Immature natural killer cell (primary cell): Measurements from ENCODE around the gene PEX14. TPM values are rescaled to one million over a fixed set of nuclear protein-coding genes. Genes with fewer than 3 reads are reported as not detected.
"Not testable (repeated sequence)": the region's sequence is repeated elsewhere in the genome, so short reads cannot be mapped to it uniquely, and the experiment has no call there.

Experiments used
- DNase-seq, 3 donors: peaks; one replicate each; pipeline ENCODE4 v3.0.0; 2022; ENCODE audit warnings: mixed read lengths in 1 of 3
- H3K27ac Mint-ChIP-seq, 6 donors: one replicate each; pipeline ENCODE4 v1.8.0; 2020; ENCODE audit warnings: mixed read lengths in 6 of 6, mild to moderate bottlenecking in 5 of 6, inconsistent platforms in 4 of 6, moderate library complexity in 3 of 6
- H3K27me3 Mint-ChIP-seq, 3 donors: one replicate each; pipeline ENCODE4 v1.8.0; 2020 to 2021; ENCODE audit warnings: low read depth in 3 of 3, mild to moderate bottlenecking in 3 of 3, mixed read lengths in 3 of 3, moderate library complexity in 3 of 3, inconsistent platforms in 1 of 3
- H3K36me3 Mint-ChIP-seq, 3 donors: one replicate each; pipeline ENCODE4 v1.8.0; 2020; ENCODE audit warnings: mixed read lengths in 3 of 3, inconsistent platforms in 2 of 3, mild to moderate bottlenecking in 2 of 3
- H3K4me1 Mint-ChIP-seq, 2 donors: one replicate each; pipeline ENCODE4 v1.8.0; 2020; ENCODE audit warnings: inconsistent platforms in 2 of 2, mild to moderate bottlenecking in 2 of 2, mixed read lengths in 2 of 2, moderate library complexity in 1 of 2
- H3K4me3 Mint-ChIP-seq, 5 donors: one replicate each; pipeline ENCODE4 v1.8.0; 2020; ENCODE audit warnings: mild to moderate bottlenecking in 5 of 5, mixed read lengths in 5 of 5, inconsistent platforms in 3 of 5, moderate library complexity in 3 of 5
- H3K9me3 Mint-ChIP-seq, 6 donors: one replicate each; pipeline ENCODE4 v1.8.0; 2020; ENCODE audit warnings: mild to moderate bottlenecking in 6 of 6, mixed read lengths in 6 of 6, inconsistent platforms in 4 of 6, moderate library complexity in 3 of 6
- polyA plus RNA-seq, 3 donors: library from polyadenylated mRNA; unstranded; fragments of 300-500 nt; fragmentation: Illumina TruSeq; gene quantifications; one replicate each; pipeline ENCODE4 v1.2.3, GENCODE V29; 2021

The PEX14 gene
- 1 to 10 TPM; 2.0 to 7.5 (median 4.1) TPM for polyA plus RNA-seq

DNA sequence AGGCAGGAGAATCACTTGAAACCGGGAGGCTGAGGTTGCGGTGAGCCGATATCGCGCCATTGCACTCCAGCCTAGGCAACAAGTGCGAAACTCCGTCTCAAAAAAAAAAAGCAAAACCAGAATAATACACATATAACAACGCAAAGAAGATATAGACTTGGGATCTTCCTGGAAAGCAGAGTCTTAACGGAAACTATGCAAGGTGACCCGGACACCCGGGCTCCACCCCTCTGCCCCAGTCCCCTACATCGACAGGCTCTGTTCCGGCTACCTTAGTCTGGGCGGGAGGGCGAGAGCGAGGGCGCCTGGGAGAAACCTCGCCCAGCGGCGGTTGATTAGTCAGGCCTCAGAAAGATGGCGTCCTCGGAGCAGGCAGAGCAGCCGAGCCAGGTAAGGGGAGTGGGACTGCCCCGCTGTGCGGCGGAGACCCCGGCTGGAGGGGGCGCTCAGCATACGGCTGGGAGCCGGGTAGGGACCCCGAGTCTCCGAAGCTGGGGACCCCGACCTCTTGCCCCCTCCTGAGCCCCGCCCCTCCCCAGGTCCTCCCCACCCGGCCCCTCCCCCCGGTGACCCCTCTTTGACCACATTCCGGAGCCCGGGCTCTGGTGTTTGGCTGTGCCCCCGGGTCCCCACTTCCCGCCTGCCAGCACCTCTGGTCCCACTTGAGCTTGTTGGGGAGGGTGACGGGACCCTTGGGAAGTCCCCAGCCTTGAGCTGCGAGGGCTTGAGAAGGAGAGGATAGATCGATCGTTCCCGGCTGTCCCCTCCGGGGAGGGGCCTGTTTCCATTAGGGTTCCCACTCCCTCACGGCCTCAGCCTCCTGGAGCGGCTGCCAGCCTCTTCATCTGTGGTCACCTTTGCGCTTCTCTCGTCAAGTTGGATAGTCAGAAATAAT lies at the start of gene PEX14:
TSS of gene PEX14 (plus strand) at position 338 of the 895 bp plus-strand sequence. CDS start at position 355, 17 bp downstream.
- no peaks in the 10 kb centered on the region for H3K9me3 Mint-ChIP-seq
- peak within 1 kb of the TSS; percentile 89 to 95 (median 93) for H3K4me3 Mint-ChIP-seq
- peak within 1 kb of the TSS; percentile 81 to 92 (median 90) for H3K27ac Mint-ChIP-seq
- H3K36me3 Mint-ChIP-seq: no peaks in the 10 kb centered on the region
- peaks cover 45 to 64% of the 10 kb centered on the region in 2 donors for H3K4me1 Mint-ChIP-seq
- peak; percentile 76 to 78 (median 78) for DNase-seq
- peaks cover 0 to 3% (median 2%) of the 10 kb centered on the region in 3 donors for H3K27me3 Mint-ChIP-seq

- H3K9me3 Mint-ChIP-seq, H3K36me3 Mint-ChIP-seq, H3K27ac Mint-ChIP-seq, DNase-seq: not testable (repeated sequence)
- peaks cover 8 to 21% (median 10%) of the 10 kb centered on the region in 3 donors for H3K27me3 Mint-ChIP-seq
- H3K4me1 Mint-ChIP-seq: peaks cover 12 to 17% of the 10 kb centered on the region in 2 donors
- peak overlapping the region in 2 of 5 donors; percentile 4 to 58 for H3K4me3 Mint-ChIP-seq
These were observed 48.8 kb upstream of the PEX14 start for GRCh38 chr1:10425826-10426534.

- H3K4me1 Mint-ChIP-seq: peaks cover 17 to 22% of the 10 kb centered on the region in 2 donors
- H3K36me3 Mint-ChIP-seq, H3K9me3 Mint-ChIP-seq, DNase-seq, H3K27ac Mint-ChIP-seq, H3K4me3 Mint-ChIP-seq: not testable (repeated sequence)
- peaks cover 11 to 23% (median 13%) of the 10 kb centered on the region in 3 donors for H3K27me3 Mint-ChIP-seq
These were observed 48.3 kb upstream of the PEX14 start for GRCh38 chr1:10426535-10426848.

GRCh38 chr1:10428984-10429383 lies 45.8 kb upstream of the PEX14 start:
- DNase-seq: no peak
- Mint-ChIP-seq H3K4me3 (peak overlapping the region in 2 of 5 donors; percentile 85 to 90), H3K27ac (no peak overlapping the region)

GRCh38 chr1:10429868-10430215 lies 44.9 kb upstream of the PEX14 start:
- no peaks in the 10 kb centered on the region for H3K36me3 Mint-ChIP-seq
- no peaks in the 10 kb centered on the region for H3K9me3 Mint-ChIP-seq
- DNase-seq: no peak
- peak overlapping the region; percentile 78 to 95 (median 86) for H3K27ac Mint-ChIP-seq
- H3K4me3 Mint-ChIP-seq: peak overlapping the region; percentile 85 to 90 (median 88)
- H3K27me3 Mint-ChIP-seq: peaks cover 11 to 25% (median 11%) of the 10 kb centered on the region in 3 donors
- H3K4me1 Mint-ChIP-seq: peaks cover 19 to 22% of the 10 kb centered on the region in 2 donors

More at GRCh38 chr1:10428984-10429383, 45.8 kb upstream of the PEX14 start:
- no peaks in the 10 kb centered on the region for H3K36me3 Mint-ChIP-seq
- H3K27me3 Mint-ChIP-seq: peaks cover 11 to 25% (median 11%) of the 10 kb centered on the region in 3 donors
- peaks cover 19 to 22% of the 10 kb centered on the region in 2 donors for H3K4me1 Mint-ChIP-seq
- no peaks in the 10 kb centered on the region for H3K9me3 Mint-ChIP-seq

DNA sequence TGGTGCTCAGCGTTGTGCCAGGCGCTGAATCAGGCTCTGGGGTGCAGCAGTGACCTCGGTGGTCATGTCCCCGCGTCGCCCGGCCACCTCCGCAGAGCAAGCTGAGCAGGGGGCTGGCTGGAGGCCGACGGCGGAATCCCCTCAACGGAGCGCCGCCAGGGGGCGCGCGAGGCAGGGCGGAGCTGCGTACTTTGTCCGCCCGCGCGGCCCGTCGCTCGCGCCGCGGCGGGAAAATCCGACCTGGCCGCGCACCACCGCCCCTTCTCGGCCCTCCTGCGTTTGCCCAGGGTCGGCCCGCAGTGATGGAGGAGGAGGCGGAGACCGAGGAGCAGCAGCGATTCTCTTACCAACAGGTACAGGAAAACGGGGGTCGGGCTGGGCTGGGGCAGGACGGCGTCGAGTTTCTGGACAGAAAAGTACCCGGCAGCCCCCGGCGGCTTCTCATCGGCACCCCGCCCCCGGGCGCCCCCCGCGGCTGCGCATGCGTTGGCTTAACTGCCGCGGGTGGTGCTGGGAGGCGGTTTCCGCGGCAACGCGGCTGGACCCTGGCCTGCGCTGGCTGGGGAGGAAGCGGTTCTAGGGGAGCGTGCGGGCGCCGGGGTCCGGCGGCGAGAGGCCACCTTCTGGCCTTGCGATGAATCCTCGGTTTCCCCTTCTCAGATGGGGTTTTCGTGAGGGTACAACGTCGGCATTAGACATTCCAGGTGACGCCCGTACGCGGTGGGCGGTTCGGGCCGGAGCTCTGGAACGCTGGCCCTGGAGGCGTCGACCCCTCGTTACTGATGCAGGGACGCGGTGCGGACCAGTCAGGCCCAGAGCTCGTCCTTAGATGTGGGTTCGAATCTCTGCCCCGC lies 44.3 kb upstream of the PEX14 start, which contains the start of gene CENPS:
TSS of gene CENPS (plus strand) at position 218 of the 854 bp plus-strand sequence. CDS start at position 303, 85 bp downstream.
- H3K36me3 Mint-ChIP-seq: no peaks in the 10 kb centered on the region
- H3K27ac Mint-ChIP-seq: peak within 1 kb of the TSS; percentile 78 to 95 (median 90)

GRCh38 chr1:10431070-10431730 lies 43.5 kb upstream of the PEX14 start:
- Mint-ChIP-seq H3K9me3 (no peaks in the 10 kb centered on the region), H3K27ac (peak overlapping the region; percentile 78 to 93 (median 90)), H3K4me1 (peaks cover 19 to 22% of the 10 kb centered on the region in 2 donors), H3K36me3 (no peaks in the 10 kb centered on the region), H3K4me3 (peak overlapping the region; percentile 85 to 90 (median 88)), H3K27me3 (peaks cover 11 to 25% (median 11%) of the 10 kb centered on the region in 3 donors)
- no peak for DNase-seq

More for the DNA sequence above, 44.3 kb upstream of the PEX14 start, which contains the start of gene CENPS:
- H3K4me3 Mint-ChIP-seq: peak within 1 kb of the TSS; percentile 85 to 90 (median 88)
- no peaks in the 10 kb centered on the region for H3K9me3 Mint-ChIP-seq
- H3K27me3 Mint-ChIP-seq: peaks cover 11 to 25% (median 11%) of the 10 kb centered on the region in 3 donors
- peaks cover 19 to 22% of the 10 kb centered on the region in 2 donors for H3K4me1 Mint-ChIP-seq
- peak; percentile 91 to 95 (median 94) for DNase-seq

GRCh38 chr1:10432910-10433700 lies 41.6 kb upstream of the PEX14 start:
- Mint-ChIP-seq H3K9me3 (no peaks in the 10 kb centered on the region), H3K27me3 (peaks cover 11 to 25% (median 11%) of the 10 kb centered on the region in 3 donors), H3K4me3 (peak overlapping the region in 2 of 5 donors; percentile 30 to 51), H3K36me3 (no peaks in the 10 kb centered on the region), H3K27ac (no peak overlapping the region), H3K4me1 (peaks cover 16 to 17% of the 10 kb centered on the region in 2 donors)
- no peak for DNase-seq

- Mint-ChIP-seq H3K9me3 (no peaks in the 10 kb centered on the region), H3K36me3 (no peaks in the 10 kb centered on the region), H3K4me1 (peaks cover 16 to 17% of the 10 kb centered on the region in 2 donors), H3K27me3 (peaks cover 9 to 25% (median 11%) of the 10 kb centered on the region in 3 donors), H3K27ac (no peak overlapping the region), H3K4me3 (no peak overlapping the region)
- DNase-seq: no peak
These were observed 41.0 kb upstream of the PEX14 start for GRCh38 chr1:10433790-10434189.

GRCh38 chr1:10434590-10434989 lies 40.2 kb upstream of the PEX14 start:
- no peaks in the 10 kb centered on the region for H3K9me3 Mint-ChIP-seq
- peaks cover 9 to 17% (median 11%) of the 10 kb centered on the region in 3 donors for H3K27me3 Mint-ChIP-seq
- H3K36me3 Mint-ChIP-seq: no peaks in the 10 kb centered on the region
- no peak overlapping the region for H3K27ac Mint-ChIP-seq
- no peak overlapping the region for H3K4me3 Mint-ChIP-seq
- DNase-seq: no peak
- peaks cover 16 to 17% of the 10 kb centered on the region in 2 donors for H3K4me1 Mint-ChIP-seq

- no peaks in the 10 kb centered on the region for H3K9me3 Mint-ChIP-seq
- no peak overlapping the region for H3K4me3 Mint-ChIP-seq
- peaks cover 0 to 2% (median 0%) of the 10 kb centered on the region in 3 donors for H3K27me3 Mint-ChIP-seq
- H3K36me3 Mint-ChIP-seq: no peaks in the 10 kb centered on the region
- H3K27ac Mint-ChIP-seq: peak overlapping the region in 1 of 6 donors; percentile 9
- H3K4me1 Mint-ChIP-seq: peaks cover 0 to 2% of the 10 kb centered on the region in 2 donors
- DNase-seq: no peak
These were observed 37.7 kb upstream of the PEX14 start for GRCh38 chr1:10437052-10437451.

- no peaks in the 10 kb centered on the region for H3K36me3 Mint-ChIP-seq
- H3K27me3 Mint-ChIP-seq: no peaks in the 10 kb centered on the region
- no peak overlapping the region for H3K27ac Mint-ChIP-seq
- no peaks in the 10 kb centered on the region for H3K9me3 Mint-ChIP-seq
- no peak for DNase-seq
- no peak overlapping the region for H3K4me3 Mint-ChIP-seq
- no peaks in the 10 kb centered on the region for H3K4me1 Mint-ChIP-seq
These were observed 36.0 kb upstream of the PEX14 start for GRCh38 chr1:10438677-10439163.
